Suprapubic skin (tissue), 4 donors: ENCODE results near the gene EXOSC7.

Source experiments
- EP300 ChIP-seq: sonication (generic); formaldehyde crosslinking; IDR thresholded peaks from one replicate; pipeline ENCODE4 v1.6.1; 2017; ENCODE audit warnings: antibody characterized with exemption
- POLR2A ChIP-seq, 2 donors: fragments of 450-650 bp; IDR thresholded peaks; one replicate each; pipeline ENCODE4 v1.6.1; 2017; ENCODE audit warnings: antibody characterized with exemption in 2 of 2, mild to moderate bottlenecking in 2 of 2, moderate library complexity in 2 of 2
- POLR2AphosphoS5 ChIP-seq, 3 donors: sonication (generic); formaldehyde crosslinking; IDR thresholded peaks; one replicate each; pipeline ENCODE4 v1.6.1; 2017; ENCODE audit warnings: antibody characterized with exemption in 3 of 3
- TF ChIP-seq, protein P1 (sequence below), 2 donors: fragments of 200-600 bp in 1 of 2; fragments of 450-650 bp in 1 of 2; sonication (generic) in 1 of 2; IDR thresholded peaks; one replicate each; pipeline ENCODE4 v1.5.1; 2016 to 2019; ENCODE audit warnings: antibody characterized with exemption in 2 of 2, mild to moderate bottlenecking in 1 of 2, moderate library complexity in 1 of 2

DNA sequence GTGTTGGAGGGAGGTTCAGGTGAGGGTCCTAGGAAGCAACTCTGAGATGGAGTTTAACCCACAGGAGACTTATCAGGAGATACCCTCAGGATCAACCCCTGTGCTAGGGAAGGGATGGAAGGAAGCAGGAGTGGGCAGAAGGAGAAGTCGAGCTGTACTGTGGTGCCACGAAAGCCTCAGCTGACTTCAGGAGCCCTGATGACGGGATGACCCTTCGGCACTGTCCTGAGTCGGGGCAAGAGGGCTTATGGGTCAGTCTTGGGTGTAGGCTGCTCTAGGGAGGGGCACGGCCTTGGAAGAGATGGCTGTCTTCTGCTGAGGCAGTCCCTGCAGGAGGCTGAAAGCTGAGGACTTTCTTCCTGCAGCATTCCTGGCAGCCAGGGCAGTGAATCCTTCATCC, 57.7 kb downstream of the EXOSC7 start:
- TF ChIP-seq EP300 (no peak), POLR2A (IDR thresholded peaks at IDR 0.05) (no peak), POLR2AphosphoS5 (IDR thresholded peaks at IDR 0.05) (no peak)
- TF ChIP-seq, protein P1, sequence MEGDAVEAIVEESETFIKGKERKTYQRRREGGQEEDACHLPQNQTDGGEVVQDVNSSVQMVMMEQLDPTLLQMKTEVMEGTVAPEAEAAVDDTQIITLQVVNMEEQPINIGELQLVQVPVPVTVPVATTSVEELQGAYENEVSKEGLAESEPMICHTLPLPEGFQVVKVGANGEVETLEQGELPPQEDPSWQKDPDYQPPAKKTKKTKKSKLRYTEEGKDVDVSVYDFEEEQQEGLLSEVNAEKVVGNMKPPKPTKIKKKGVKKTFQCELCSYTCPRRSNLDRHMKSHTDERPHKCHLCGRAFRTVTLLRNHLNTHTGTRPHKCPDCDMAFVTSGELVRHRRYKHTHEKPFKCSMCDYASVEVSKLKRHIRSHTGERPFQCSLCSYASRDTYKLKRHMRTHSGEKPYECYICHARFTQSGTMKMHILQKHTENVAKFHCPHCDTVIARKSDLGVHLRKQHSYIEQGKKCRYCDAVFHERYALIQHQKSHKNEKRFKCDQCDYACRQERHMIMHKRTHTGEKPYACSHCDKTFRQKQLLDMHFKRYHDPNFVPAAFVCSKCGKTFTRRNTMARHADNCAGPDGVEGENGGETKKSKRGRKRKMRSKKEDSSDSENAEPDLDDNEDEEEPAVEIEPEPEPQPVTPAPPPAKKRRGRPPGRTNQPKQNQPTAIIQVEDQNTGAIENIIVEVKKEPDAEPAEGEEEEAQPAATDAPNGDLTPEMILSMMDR (IDR thresholded peaks at IDR 0.05): no peak
